Measurements from ENCODE around the gene MEF2D. TPM values are rescaled to one million over a fixed set of nuclear protein-coding genes. Genes with fewer than 3 reads are reported as not detected.

The MEF2D gene
- total RNA-seq, 1 experiment from 2014 or later: 18.7 TPM

- Histone ChIP-seq H3K79me2 (ENCODE audit: insufficient read depth, low read length) (peaks cover 13% of the 10 kb centered on the region; the same call in 1 of the 2 replicates), H3K4me1 (ENCODE audit: insufficient read depth, low read length) (peaks cover 20% of the 10 kb centered on the region), H2BK5ac (ENCODE audit: insufficient read length, low read length) (no peak overlapping the region), H2BK12ac (ENCODE audit: insufficient read length, low read depth, low read length) (no peak overlapping the region), H3K56ac (ENCODE audit: insufficient read length, low read depth, low read length) (no peak overlapping the region), H2BK120ac (ENCODE audit: low read depth, low read length, poor library complexity, severe bottlenecking) (no peak overlapping the region), H3K9ac (ENCODE audit: extremely low read depth, insufficient read length, low read length) (no peak overlapping the region), H2AFZ (ENCODE audit: low read length) (no peak overlapping the region), H4K20me1 (ENCODE audit: control insufficient read depth, insufficient read depth, insufficient read length) (no peaks in the 10 kb centered on the region), H3K4ac (ENCODE audit: low read depth, low read length) (no peak overlapping the region), H3K18ac (ENCODE audit: insufficient read length, low read depth, low read length) (no peak overlapping the region), H2BK15ac (ENCODE audit: low read depth, low read length) (no peak overlapping the region), H3K4me2 (ENCODE audit: insufficient read depth, insufficient read length, low read length) (no peak overlapping the region), H3K79me1 (ENCODE audit: insufficient read depth, low read depth, low read length, poor library complexity, severe bottlenecking) (no peaks in the 10 kb centered on the region), H2AK5ac (ENCODE audit: insufficient read length, low read length) (no peak overlapping the region), H2BK20ac (ENCODE audit: low read depth, low read length, poor library complexity, severe bottlenecking) (no peak overlapping the region), H3T11ph (ENCODE audit: low read length) (no peak overlapping the region), H3K14ac (ENCODE audit: insufficient read depth, low read length) (no peak overlapping the region), H4K8ac (replicated peaks; ENCODE audit: insufficient read length, low read depth, low read length) (no peak overlapping the region), H3K23ac (ENCODE audit: insufficient read length, low read depth, low read length) (no peak overlapping the region), H4K91ac (ENCODE audit: insufficient read length, low read depth, low read length) (no peak overlapping the region), H3K9me3 (ENCODE audit: control insufficient read depth, low read depth, low read length) (no peaks in the 10 kb centered on the region), H3K27ac (ENCODE audit: insufficient read length, low read depth, low read length) (no peak overlapping the region), H4K5ac (ENCODE audit: insufficient read length, low read depth, low read length) (no peak overlapping the region), H3K23me2 (ENCODE audit: insufficient read length, low read depth, low read length, poor library complexity, severe bottlenecking) (peaks cover 8% of the 10 kb centered on the region), H3K27me3 (ENCODE audit: insufficient read depth, low read length) (no peaks in the 10 kb centered on the region)
- H3K27me3 Mint-ChIP-seq (ENCODE audit: low read depth): no peaks in the 10 kb centered on the region
- H3K4me3 Mint-ChIP-seq: no peak overlapping the region
- H3K27ac Mint-ChIP-seq: peak overlapping the region in 1 of 3 experiments; percentile 16; a peak in 1 of 7 replicates
- peaks cover 84 to 93% of the 10 kb centered on the region in 2 experiments for H3K4me1 Mint-ChIP-seq
- no peak for TF ChIP-seq CTCF (conservative IDR thresholded peaks at IDR 0.05)
- peaks cover 0 to 5% (median 2%) of the 10 kb centered on the region in 3 experiments; a peak in 3 of 7 replicates for H3K36me3 Mint-ChIP-seq (ENCODE audit: insufficient read depth in 1 of 3, low read depth in 3 of 3)
- no CpG with 5 or more reads among the region's 7 CpGs for WGBS (ENCODE audit: extremely low coverage, insufficient read length, low lambda C conversion rate)
- DNase-seq: no peak
- H3K9me3 Mint-ChIP-seq: no peaks in the 10 kb centered on the region
Observed at GRCh38 chr1:156494309-156494895, 6.2 kb downstream of the MEF2D start.
